Stimulated activated CD8-positive, alpha-beta memory T cell treated with anti-CD3 and anti-CD28 coated beads, Interleukin-4, amount 100 ng/mL, for 1 hour (primary cell): ENCODE measurements around the gene MAP3K13.
"Not testable (repeated sequence)": the region's sequence is repeated elsewhere in the genome, so short reads cannot be mapped to it uniquely, and the experiment has no call there.

Source experiments
- DNase-seq, 2 donors: peaks; one replicate each; pipeline ENCODE4 v3.0.0-alpha.2; 2020; ENCODE audit warnings: low read depth in 2 of 2, low spot score in 1 of 2

MAP3K13 gene

DNA sequence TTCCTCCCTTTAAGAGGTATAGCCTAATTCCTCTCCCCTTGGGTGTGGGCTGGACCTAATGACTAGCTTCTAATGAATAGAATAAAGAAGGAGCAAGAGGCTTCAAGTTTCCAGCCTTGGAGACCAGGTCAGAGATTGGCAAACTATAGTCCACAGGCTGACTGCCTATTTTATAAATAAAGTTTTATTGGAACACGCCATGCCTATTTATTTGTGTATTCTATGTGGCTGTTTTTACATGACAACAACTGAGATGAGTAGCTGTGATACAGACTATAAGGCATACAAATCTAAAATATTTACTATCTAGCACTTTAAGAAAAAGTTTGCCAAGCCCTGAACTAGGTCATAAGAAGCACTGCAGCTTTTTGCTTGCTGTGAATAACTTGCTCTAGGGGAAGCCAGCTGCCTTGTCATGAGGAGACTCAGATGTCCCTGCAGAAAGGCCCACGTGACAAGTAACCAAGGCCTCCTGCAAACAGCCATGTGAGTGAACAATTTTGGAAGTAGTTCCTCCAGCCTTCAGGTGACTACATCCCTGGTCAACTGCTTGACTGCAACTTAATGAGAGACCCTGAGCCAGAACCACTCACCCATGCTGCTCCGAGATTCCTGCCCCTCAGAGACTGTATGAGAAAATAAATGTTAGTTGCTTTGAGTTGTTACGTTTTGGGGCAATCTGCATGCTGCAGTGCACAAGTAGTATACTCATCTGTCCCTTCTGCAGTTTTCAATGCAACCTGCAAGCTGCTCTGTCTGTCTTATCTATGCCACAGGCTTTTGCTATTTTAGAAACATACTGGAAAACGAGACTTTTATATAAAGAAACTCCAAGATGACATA lies 21.1 kb upstream of the MAP3K13 start:
- no peak for DNase-seq

DNA sequence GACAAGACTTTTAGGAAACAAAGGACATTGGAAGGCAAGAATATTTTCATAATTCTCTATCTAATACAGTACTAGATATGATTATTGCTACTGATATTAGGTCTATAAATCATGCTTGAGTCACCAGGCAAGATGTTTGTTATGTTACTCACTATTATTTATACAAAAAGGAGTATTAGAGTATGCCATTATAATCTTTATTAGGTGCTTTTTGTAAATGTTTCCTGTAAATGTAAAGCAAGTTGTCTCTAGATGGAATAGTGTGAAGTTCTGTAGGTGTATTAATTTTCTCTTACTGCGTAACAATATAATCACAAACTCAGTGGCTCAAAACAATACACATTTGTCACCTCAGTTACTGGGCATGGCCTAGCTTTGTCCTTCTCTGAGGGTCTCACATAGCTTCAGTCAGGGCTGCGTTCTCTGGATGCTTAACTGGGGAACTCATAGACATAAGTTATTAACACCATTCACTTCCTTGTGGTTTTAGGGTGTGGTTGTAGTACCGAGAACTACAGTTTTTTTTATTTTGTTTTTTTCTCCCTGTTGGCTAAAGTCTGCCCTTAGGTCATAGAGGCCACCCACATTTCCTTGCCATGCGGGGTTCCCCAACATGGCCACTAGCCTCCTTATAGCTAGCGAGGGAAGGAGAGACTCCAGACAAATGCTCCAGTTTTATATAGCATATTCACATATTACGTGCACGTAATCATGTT lies 20.3 kb upstream of the MAP3K13 start:
- no peak for DNase-seq

DNA sequence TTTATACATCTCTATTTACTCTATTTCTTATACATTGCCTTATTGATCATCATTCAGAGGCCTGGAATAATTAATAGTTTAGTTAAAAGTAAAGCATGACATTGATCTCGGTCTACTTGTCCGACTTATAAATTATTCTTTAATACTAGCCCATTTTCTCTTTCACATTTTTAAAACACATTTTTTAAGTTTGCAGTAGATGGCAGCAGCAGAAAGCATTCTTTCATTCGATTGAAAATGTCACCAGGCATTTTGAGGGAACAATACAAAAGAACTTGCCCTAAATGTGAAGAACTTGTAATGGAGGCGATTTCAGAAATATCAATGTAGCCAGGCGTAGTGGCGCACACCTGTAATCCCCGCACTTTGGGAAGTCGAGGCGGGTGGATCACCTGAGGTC lies 15.5 kb upstream of the MAP3K13 start:
- DNase-seq, result no peak

DNA sequence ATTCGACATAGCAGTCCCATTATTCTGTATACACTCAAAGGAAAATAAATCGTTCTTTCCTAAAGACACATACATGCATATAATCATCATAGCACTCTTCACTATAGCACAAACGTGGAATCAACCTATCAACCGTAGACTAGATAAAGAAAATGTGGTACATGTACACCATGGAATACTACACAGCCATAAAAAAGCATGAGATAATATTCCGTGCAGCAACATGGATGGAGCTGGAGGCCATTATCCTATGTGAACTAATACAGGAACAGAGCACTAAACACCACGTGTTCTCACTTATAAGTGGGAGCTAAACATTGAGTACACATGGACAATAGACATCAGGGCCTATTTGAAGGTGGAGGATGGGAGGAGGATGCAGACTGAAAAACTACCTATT lies 12.1 kb upstream of the MAP3K13 start:
- DNase-seq, result no peak

DNA sequence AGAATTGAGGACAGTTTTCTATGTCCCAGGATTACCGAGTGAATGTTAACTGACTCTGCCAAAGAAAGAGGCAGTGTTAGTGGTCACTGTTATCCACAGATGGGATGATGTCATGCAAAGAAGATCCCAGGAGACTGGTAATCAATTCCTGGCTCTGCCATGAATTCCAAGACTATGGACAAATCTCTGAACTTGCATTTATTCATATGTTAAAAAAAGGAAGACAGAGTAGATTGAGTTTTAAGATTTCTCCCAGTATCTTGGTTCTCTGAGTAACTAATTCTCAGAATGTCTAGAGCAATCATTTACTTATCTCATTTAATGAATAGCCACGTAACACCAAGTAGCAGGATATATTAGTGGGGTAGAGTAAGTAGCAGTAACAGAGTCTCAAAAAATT lies 11.5 kb upstream of the MAP3K13 start:
- DNase-seq, result no peak

DNA sequence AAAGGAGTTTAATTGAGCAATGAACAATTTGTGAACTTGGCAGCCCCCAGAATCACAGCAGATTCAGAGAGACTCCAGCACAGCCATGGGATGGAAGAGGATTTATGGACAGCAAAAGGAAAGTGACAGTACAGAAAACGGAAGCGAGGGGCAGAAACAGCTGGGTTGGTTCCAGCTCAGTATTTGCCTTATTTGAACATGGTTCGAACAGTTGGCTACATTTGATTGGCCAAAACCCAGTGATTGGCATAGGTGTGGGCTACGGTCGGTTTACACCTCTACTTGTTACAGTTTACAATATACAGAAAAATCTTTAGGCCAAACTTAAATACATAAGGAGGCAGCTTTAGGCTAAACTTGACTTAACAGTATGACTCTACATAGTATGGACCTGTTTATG lies 9.7 kb upstream of the MAP3K13 start:
- no peak for DNase-seq

DNA sequence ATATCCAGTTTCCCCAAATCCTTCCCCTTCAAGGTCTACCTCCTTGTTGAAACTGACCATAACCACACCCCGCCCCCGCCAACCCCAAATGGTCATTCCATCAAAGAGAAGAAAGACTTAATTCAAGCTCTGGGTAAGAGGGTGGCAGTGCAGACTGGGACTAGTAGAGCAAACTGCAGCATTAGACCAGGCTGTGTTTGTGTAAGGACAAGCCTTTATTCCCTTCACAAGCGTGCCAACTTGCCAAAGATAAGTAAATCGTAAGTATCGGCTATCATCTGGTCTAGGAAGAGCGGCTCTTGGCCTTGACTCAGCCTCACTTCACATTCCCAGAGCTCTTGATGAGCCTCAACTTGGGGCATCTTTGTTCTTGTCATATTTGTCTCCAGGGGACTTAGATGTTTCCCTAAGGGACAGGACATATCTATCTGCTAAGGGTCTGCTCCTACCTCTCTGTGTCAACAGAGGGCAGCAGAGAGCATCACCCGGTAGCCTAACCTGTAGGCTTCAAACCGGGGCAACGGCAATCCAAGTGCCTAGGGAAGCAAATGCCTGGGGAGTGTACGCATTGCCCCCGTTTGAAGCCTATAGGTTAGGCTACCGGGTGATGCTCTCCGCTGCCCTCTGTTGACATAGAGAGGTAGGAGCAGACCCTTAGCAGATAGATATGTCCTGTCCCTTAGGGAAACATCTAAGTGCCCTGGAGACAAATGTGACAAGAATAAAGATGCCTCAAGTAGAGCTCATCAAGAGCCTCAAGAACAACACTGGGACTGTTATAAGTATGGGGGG lies 8.9 kb upstream of the MAP3K13 start:
- DNase-seq, result peak; percentile 5 to 30

DNA sequence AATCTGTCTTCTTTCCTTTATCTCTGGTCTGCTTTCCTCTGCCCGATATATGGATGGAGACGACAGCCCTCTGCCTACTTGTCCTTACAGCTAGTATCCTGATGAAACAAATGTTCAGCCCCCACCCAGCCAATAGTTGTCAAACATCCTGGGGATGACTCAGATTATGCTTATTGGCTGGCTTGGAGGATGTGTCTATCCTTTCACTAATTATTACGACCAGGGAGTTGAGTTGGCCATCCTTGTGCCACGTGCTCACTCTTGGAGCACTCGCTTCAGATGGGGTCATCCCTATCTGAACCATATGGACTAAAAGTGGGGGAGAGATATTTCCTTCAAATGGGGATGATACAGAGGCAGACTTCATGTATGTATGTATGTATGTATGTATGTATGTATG lies 6.4 kb upstream of the MAP3K13 start:
- no peak for DNase-seq

DNA sequence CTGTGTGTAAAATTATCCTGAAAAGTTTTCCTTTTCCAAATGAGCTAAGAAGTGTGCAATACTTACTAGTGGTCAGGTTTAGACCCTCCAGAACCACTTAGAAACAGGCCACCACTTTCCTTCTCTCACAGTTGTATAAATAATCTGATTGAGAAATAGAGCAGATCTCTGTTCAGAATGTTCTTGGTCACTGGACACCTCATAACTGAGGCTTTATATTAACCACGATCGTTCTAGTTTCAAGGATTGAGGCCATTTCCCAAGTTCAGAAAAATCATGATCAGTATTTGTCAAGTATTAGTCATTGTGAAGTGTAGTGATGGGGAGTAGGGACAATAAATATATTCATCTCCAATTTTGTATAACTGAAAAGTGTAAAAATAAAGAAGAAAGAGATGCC lies 1.0 kb upstream of the MAP3K13 start:
- no peak for DNase-seq

DNA sequence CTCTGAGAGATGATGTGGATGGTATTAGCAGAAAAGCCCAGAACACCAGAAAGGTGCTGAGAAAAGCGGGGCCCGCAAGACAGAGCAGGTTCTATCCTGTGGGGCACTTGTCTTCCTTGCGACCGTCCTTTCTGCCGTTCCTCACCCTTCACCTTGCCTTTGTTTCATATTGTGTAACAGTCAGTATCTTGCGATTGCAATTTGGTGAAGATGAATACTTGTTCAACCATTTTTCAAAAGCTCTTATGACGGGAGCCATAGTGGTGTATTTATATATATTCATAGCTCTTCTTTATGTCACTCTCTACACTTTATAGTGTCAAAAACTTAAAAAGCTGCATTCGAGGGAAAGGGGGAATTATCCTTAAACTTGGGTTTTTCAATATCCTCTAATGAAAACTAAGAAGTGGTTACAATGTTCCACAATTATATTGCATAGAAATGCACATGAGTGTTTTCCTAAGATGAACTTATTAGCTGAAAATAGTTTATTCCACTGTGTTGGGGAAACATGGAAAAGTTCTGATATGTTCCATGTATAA lies 797 bp downstream of the MAP3K13 start:
- no peak for DNase-seq

DNA sequence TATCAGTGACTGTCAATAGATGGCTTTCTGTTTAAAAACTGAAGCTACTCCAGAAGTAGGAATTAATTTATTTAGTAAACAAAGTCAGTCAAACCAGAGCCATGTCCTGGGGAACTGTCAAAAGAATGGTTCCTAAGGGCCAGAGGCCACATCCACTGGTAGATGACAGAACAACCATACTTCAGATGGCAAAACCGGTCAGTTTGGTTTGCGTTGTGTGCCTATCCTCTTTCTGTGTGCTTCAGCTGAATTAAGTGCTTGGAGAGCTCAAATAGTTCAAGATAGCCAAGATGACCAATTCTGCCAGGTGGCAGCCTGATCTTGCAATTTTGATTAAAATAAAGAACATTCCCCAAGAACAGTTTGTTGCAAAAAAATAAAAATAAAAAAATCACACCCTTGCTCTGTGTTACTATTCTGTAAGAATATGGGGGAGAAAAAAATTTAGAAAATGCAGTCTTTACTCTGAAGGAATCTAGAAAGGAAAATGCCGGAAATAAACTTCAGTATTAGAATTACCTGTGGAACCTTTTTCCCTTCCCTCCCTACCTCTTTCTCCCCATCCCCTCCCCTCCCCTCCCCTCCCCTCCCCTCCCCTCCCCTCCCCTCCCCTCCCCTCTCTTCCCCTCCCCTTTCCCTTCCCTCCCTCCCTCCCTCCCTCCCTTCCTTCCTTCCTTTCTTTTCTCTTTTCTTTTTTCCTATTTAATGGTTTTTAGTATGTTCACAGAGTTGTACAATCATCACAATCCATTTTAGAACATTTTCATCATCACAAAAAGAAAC lies 2.5 kb downstream of the MAP3K13 start:
- DNase-seq, result no peak

DNA sequence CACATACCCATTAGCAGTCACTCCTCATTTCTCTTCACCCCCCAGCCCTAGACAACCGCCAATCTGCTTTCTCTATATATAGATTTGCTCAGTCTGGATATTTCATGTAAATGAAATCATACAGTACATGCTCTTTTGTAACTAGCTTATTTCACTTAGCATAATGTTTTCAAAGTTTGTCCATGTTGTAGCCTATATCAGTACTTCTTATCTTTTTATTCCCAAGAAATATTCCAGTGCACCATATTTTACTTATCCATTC lies 3.1 kb downstream of the MAP3K13 start:
- DNase-seq, result no peak

DNA sequence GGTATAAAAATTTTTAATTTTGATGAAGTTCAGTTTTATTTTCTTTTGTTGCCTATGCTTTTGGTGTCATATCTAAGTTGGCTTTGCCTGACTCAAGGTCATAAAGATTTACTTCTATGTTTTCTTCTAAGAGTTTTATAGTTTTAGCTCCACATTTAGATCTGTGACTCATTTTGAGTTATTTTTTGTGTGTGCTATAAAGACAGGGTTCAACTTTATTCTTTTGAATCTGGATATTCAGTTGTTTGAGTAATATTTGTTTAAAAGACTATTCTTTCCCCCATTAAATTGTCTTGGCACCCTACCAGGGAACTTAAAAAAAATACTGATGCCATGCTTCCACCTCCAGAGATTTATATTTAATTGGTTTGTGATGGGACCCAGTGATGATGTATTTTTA lies 4.0 kb downstream of the MAP3K13 start:
- DNase-seq, result no peak

DNA sequence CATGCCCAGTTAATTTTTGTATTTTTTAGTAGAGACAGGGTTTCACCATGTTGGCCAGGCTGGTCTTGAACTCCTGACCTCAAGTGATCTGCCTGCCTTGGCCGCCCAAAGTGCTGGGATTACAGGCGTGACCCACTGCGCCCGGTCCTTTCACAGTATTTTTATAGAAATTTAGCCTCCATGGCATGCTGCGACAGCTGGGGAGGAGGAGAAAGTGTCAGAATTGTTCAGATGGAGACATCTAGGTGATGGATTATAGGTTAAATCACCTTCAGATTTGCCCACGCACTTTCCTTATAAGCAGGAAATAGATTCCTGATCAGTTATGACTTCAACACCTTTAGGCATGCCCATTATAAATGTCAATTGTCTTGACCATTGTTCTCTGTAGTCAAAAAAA lies 7.4 kb downstream of the MAP3K13 start:
- DNase-seq, result not testable (repeated sequence)

DNA sequence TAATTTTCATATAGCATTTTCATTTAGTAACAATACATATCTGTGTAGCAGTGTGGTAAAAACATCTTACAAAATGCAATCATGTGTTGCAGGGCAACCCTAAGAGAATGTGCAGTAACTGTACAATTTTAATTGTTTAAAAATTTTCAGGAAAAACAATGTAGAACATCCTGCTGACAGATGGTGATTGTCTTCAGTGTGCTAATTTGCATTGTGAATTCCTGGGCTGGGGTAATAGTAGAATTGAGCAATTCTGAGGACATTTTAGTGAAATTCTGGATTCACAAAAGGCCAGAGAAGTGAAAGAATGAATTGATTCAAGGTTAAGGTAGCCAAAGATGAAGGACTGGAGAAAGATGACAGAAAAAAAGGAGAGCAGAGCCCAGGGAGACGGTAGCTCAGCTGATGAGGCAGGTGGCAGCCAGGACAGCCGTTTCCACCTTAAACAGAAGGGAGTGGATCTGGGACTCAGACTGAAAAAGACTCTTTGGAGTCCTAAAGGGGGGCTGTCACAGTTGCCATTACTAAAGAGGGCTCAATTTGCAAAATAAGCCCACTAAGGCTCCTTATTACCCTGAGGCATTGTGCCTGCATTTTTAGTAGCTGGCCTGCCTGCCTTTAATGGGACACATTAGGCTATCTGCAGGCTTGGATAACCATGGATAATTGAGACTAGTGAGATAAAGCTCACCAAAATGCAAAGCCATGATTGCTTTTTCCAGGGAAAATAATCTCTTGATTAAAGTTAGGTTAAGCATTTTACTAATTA lies 8.6 kb downstream of the MAP3K13 start:
- DNase-seq, result no peak

DNA sequence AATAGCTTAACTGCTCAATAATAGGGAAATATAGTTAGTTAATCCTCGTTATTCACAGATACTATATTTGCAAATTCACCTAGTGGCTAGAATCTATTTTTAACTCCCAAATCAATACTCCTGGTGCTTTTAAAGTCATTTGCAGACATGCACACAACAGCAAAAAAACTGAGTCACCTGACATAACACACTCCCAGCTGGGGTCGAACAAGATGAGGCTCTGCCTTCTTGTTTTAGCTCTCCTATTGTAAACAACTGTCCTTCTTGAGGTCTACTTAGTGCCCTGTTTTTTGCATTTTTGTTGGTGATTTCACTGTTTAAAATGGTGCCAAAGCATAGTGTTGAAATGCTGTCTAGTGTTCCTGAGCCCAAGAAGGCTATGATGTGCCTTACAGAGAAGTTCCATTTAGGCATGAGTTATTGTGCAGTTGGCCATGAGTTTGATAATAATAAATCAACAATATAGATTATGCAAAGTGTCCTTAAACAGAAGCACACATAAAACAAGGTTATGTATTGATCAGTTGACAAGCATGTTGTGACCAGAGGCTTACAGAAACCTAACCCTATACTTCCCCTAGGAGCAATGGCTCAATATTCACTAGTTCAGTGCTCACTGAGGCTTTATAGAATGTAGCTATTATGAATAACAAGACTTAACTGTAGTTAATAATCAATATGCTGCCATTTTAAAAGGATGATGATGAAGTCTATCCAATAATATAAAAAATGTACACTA lies 18.6 kb downstream of the MAP3K13 start:
- no peak for DNase-seq

DNA sequence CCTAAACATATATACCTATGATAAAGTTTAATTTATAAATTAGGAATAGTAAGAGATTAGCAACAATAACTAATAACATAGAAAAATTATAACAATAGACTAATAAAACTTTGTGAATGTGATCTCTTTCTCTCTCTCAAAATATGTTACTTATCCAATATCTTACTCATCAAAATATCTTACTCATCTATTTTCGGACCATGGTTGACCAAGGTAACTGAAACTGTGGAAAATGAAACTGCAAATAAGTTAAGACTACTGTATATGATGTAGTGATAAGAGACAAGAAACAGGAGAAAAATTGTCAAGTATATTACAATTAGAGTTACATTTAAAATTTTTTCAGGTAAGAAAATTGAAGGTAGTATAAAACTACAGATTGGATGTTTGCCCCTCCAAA lies 19.2 kb downstream of the MAP3K13 start:
- no peak for DNase-seq

DNA sequence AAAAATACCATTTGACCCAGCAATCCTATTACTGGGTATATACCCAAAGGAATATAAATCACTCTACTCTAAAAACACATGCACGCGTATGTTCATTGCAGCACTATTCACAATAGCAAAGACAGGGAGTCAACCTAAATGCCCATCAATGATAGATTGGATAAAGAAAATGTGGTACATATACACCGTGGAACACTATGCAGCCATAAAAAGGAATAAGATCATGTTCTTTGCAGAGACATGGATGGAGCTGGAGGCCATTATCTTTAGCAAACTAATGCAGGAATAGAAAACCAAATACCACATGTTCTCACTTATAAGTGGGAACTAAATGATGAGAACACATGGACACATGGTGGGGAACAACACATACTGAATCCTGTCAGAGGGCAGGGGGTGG lies 23.6 kb downstream of the MAP3K13 start:
- not testable (repeated sequence) for DNase-seq

DNA sequence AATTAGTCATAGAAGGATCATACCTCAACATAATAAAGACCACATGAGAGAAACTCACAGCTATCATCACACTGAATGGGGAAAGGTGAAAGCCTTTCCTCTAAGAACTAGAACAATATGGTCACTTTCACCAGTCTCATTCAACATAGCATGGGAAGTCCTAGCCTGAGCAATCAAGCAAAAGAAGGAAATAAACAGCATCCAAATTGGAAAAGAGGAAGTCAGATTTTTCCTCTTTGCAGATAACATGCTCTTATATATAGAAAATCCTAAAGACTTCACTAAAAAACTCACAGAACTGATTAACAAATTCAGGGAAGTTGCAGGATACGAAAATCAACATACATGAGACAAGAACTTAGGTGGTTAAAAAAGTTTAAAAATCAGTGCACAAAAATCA lies 24.7 kb downstream of the MAP3K13 start:
- DNase-seq, result no peak

DNA sequence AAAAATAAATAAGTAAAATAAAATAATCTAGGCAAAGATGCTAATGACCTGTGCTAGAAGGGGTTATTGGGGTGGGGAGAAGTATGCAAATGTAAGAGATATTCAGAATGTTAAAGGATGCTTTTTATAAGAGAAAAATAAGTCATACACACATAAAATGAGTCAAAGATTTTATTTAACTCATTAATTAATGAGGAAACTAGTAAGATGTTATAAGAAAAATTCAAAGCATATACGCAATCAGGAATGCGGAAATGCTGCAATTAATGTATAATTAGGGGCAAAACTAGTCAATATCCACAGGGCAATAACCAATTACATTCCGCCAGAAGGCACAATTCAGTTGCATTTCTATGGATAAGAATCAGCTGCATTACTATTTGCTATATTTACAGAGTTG lies 30.1 kb downstream of the MAP3K13 start:
- DNase-seq, result no peak
